Skin epidermis (tissue), 12 donors: Measurements from ENCODE around the gene FAHD2A.
"Not testable (repeated sequence)": the region's sequence is repeated elsewhere in the genome, so short reads cannot be mapped to it uniquely, and the experiment has no call there.

Experiments used
- H3K27ac ChIP-seq, 21 experiments: fragments of 200-600 bp; sonication (generic) in 11 of 21; one replicate each; pipeline ENCODE4 v1.5.0; 2020; ENCODE audit warnings: mild to moderate bottlenecking in 3 of 21, inconsistent platforms in 2 of 21, moderate library complexity in 2 of 21
- H3K4me3 ChIP-seq, 7 experiments: fragments of 200-600 bp; sonication (generic) in 2 of 7; one replicate each; pipeline ENCODE4 v1.5.0; 2020; ENCODE audit warnings: inconsistent platforms in 2 of 7, mild to moderate bottlenecking in 2 of 7, moderate library complexity in 1 of 7

Gene FAHD2A

GRCh38 chr2:95429748-95430467 is 27.4 kb downstream of the FAHD2A start:
- not testable (repeated sequence) for H3K27ac ChIP-seq, H3K4me3 ChIP-seq

GRCh38 chr2:95433373-95433772 is 30.9 kb downstream of the FAHD2A start:
- not testable (repeated sequence) for H3K27ac ChIP-seq

GRCh38 chr2:95433973-95434372 is 31.5 kb downstream of the FAHD2A start:
- not testable (repeated sequence) for H3K27ac ChIP-seq, H3K4me3 ChIP-seq

More at GRCh38 chr2:95433373-95433772, 30.9 kb downstream of the FAHD2A start:
- H3K4me3 ChIP-seq = not testable (repeated sequence)

- H3K4me3 ChIP-seq, H3K27ac ChIP-seq: not testable (repeated sequence)
These were observed 32.1 kb downstream of the FAHD2A start for GRCh38 chr2:95434507-95435076.

GRCh38 chr2:95435162-95435871 is 32.8 kb downstream of the FAHD2A start:
- not testable (repeated sequence) for H3K4me3 ChIP-seq, H3K27ac ChIP-seq

- not testable (repeated sequence) for H3K27ac ChIP-seq, H3K4me3 ChIP-seq
These were observed 33.3 kb downstream of the FAHD2A start for GRCh38 chr2:95435872-95436209.

- H3K27ac ChIP-seq, H3K4me3 ChIP-seq: not testable (repeated sequence)
These were observed 40.1 kb downstream of the FAHD2A start for GRCh38 chr2:95442474-95443099.

- H3K27ac ChIP-seq, H3K4me3 ChIP-seq: not testable (repeated sequence)
These were observed 42.8 kb downstream of the FAHD2A start for GRCh38 chr2:95445317-95445716.

- H3K27ac ChIP-seq, H3K4me3 ChIP-seq: not testable (repeated sequence)
These were observed 60.8 kb downstream of the FAHD2A start for GRCh38 chr2:95463292-95463691.
